HG03066 (cell line): ENCODE measurements around the gene CLVS2.

Source experiments
- ATAC-seq: cut with Tn5 transposase; IDR thresholded peaks from one replicate; pipeline ENCODE4 v1.9.1; 2021; ENCODE audit warnings: low read depth; ENCODE audit not compliant: unreplicated experiment

The CLVS2 gene

DNA sequence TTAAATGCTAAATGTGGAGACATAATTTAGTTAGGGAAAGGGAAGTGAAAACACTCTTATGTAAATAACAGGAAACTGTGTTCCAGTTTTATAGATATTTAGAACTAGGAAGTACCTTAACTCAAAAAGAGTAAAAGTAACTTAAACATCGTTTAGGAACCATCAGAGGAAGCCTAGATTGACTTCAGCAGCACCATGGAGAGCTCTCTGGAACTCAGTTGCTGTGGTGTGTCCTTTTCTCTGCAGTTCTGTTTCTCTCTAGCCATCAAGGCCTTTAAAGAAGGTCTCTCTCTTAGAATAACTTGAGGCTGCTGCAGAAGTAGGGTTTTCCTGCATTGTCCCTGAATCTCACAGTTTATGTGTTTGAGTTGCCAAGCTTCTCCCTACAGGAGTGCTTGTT, 26.9 kb downstream of the CLVS2 start:
- no peak for ATAC-seq

DNA sequence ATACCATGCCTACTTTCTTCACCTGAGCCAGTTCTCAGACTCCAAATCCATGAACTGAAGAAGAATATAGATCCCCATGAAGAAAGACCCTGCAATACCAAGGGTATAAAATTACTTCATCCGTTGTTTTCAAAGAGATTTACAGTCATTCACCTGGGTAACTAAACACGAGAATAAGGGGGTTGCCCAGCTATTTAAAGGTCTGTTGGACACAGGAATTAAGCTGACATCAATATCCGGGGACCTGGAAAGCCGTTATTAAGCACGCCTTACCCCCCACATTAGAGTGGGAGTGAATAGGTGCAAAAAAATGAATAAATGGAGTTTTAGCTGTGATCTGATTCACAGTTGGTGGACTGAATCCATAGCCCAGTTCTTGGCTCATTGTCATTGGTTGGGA, 28.9 kb downstream of the CLVS2 start:
- ATAC-seq = no peak

DNA sequence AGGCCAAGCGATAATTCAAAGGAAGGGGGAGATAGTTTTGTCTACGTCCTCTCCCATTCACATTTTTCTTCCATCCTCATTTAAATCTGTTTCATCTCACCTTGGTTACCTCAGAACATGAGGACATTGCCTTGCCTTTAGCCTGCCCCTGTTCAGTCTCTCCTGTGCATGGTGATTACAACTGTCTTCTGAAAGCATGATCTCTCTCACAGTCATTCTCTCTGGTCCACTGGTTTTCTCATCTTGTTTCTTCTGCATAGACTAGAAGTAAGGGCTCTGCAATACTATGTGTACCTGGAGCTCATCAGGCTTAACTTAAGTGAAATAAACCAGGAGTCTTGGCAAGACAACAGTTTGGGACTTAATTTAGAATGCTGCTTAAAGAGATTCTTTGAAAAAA, 31.4 kb downstream of the CLVS2 start:
- ATAC-seq = no peak

DNA sequence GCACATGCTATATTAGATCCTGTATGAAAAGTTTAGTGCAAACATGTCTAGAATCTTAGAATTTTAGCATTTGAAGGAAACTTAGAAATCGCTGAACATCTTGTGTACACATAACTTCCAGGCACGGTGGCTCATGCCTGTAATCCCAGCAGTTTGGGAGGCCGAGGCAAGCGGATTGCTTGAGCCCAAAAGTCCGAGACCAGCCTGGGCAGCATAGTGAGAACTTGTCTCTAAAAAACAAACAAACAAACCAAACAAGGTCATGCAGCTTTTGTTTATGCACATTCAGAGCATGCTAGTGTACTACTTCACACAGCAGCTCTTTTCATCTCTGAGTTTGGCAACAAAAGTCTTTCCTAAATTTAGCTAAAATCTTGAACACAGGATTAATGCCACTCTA, 32.2 kb downstream of the CLVS2 start:
- no peak for ATAC-seq

DNA sequence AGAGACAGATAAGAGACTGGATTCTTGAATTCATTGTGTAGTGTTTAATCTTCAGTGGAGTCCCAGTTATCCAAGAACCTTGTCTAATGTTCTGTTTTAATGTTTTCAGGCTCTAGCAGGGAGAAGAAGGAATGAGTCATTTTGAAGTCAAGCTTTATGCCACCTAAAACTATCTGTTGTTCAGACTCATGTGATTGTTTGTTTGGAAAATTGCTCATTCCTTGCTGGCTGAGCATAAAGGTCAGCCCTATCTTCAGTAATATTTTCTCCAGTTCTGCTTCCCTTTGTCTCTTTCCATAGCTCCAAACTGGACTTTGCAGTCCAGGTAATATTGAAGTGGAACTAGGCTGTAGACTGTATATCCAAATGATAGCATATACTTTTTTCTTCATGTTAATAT, 34.2 kb downstream of the CLVS2 start:
- ATAC-seq = no peak

DNA sequence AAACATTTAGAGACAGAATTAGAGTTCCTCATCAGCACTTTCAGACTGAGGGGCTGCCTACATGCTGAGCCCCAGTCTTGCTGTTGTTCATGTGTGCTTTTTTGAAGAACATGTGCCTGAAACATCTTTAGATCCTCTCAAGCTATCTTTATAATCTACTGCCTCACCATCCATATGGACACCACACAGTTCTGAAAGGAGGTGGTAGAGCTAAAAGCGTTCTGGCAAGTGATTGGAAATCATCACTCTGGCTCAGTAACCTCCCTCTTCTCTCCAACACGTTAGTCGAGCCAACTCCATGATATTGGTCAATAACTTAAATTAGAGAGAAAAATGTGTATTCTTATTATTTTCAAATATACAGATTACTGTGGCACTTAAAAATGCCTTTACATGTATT, 40.6 kb downstream of the CLVS2 start:
- no peak for ATAC-seq

DNA sequence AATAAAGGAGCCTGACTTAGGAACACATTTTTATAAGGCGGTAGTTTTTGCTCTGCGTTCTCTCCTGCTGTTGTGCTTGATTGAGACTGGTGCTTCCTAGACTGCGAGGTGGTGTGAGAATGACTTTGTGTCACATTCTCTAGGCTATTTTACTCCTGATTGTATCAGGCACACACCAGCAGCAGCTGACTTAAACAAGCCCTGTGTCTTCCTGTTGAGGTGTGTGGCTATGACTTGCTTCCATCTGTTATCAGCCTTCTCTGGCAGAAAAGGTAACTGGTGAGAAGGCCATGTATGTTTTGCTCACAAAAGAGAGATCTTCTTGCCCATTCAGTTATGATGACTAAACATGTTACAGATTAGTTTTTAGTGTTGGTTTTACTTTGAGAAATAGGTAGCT, 43.4 kb downstream of the CLVS2 start:
- no peak for ATAC-seq

DNA sequence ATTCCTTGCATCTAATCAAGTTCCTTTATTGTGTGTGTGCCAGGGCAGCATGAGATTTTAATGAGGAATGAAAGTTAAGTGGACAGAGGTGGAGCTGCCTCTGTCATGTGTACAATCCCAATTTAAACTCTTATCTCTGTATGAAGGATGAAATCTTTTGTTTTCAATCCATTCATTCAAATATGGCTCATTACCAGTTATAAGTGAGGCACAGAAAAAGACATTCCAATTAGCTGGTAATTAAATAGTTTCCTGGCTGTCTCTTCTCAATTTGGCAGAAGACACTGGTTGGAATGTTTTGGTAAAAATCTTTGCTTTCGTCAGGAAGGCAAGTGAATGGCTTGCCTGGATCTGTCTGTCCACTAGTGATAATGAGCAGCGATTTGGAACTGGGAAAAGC, 46.4 kb downstream of the CLVS2 start:
- ATAC-seq = no peak

DNA sequence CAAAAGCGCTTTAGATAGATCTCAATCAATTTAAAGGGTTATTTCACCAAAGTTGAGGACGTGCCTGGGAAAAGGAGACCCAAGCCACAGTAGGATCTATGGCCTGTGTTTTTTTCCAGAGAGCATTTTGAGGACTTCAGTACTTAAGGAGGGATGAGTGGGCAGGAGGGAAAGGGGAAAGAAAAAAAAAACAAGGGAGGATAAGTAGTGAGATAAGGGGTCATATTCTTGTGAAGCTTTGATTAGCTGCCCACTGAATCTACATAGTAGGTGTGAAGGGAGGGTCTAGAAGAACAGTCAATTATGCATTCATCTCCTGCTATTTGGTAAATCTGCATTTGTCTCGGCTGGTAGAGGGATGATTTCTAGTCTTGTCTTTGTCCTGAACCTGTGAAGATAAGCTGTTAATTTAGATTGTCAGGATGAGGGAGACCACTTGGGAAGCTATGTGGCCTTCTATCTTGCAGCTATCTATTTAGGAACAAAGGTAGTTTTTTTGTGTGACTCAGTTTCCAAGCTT, 48.4 kb downstream of the CLVS2 start:
- no peak for ATAC-seq

DNA sequence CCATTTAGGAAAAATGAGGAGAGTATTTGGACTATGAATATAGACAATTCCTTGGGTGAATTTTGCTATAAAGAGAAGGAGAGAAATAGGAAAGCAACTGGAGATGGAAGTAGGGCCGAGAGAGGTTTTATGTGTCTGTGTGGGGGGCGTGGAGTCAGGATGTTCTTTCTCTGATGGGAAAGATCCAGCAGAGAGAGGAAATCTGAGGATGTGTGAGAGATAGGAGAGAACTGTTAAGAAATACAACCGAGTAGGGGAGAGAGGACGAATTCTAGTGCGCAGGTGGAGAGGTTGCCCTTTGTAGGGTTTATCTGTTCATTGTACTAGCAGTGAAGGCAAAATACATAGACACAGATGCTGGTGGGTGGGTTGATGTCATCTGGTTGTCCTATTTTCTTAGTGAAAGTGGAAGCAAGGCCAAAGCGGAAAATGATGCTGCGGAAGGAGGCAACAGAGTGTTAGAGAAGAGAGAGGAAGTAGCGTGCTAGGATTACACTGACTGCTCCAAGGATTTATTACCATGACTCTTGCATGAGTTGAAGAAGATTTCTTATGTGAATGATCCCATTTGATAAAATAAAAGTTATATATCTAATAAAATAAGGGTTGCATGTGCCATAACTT, 57.7 kb downstream of the CLVS2 start:
- no peak for ATAC-seq

DNA sequence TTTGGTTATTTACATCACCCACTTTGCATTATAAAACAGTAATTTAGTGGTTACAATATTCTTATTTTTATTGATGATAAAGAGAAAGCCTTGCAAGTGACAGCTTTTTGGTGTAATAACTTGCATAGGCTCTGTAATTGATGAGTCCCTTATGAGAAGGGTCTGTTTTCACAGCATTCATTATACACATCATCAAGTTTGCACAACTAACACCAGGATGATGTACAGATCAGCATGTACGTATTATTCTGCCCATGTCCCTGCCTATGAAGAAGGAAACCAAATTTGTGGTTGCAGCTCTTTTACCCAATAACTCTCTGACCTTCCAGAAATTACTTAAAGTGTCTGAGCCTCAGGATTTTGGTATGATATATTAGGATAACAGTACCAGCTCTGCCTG, 59.2 kb downstream of the CLVS2 start:
- no peak for ATAC-seq

DNA sequence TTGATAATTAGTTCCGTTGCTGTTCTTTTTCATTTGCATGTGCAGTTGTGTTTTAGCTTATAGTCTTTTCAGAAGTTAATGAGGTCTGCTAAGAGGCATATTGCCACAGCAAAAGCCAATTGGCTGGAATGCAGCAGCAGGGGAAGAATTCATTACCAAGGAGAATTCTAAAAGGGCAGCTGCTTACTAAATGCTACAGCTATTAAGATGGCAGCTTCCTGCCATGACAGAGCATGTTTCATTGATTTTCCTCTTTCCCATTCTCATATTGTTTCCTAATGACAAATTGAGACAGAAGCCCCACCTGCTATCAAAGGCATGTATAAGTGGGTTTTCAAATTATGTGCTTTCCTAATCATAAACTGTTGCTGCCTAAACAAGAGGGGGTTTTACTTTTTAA, 66.6 kb downstream of the CLVS2 start:
- ATAC-seq = no peak

DNA sequence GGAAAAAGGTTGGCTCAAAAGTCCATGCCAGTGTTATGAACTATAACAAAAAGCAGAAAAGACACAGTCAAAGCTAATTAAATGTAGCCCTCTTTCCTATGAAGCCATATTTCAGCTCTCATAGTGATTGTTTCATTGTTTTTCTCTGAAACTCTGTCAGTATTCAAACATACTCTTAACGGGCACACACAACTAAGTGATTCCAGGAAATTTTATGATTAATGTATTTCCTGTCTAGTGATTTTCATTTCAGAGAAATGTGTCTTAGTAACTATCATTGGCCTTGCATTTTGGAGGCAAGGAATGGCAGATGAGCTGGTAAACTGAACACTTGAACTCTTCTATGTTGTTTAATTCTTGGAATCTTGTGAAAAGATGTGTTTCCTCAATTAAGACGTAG, 68.0 kb downstream of the CLVS2 start:
- ATAC-seq = no peak

DNA sequence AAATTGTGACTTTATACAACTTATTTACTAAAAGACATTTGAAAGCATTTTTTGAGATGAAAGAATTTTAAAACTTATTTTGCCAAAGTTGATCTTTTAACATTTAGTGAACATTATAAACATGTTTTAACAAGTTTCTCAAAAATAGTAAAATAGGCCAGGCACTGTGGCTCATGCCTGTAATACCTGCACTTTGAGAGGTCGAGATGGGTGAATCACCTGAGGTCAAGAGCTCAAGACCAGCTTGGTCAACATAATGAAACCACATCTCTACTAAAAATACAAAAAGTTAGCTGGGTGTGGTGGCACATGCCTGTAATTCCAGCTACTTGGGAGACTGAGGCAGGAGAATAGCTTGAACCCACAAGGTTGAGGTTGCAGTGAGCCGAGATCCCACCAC, 78.6 kb downstream of the CLVS2 start:
- ATAC-seq = no peak

DNA sequence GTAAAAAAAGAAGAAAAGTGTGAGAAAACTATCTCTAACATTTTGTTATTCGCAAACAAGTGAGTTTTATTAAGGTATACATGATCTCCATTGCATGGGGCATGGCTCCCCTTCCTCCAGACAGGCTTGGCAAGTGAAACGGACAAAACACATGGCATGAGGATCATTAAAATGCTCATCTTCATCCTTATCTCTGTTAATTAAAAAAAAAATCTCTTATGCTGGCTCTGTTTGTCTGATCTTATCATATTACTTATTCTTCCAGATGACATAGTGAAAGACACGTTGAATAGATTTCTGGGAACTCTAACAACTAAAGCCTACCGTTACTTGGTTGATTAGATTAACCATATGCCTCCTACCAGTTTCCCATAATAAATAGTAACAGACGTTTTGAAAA, 89.4 kb downstream of the CLVS2 start:
- no peak for ATAC-seq

DNA sequence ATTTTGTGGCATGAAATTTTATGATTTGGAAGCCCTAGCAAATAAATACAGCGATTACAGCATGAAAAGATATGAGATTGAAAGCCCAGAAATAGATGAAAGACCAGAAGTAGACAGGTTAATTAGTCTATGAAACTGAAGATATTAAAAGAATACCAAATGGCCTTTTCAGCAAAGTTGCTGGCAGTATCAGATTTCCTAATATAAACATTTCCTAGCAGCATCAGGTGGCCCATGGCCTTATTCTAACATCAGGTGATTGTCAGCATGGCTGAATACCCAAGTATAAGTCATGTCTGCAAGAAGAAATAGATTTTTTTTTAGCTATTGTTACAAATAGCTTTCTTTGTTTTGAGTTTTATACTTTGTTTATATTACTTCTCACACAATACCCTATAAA, 93.2 kb downstream of the CLVS2 start:
- ATAC-seq = no peak

DNA sequence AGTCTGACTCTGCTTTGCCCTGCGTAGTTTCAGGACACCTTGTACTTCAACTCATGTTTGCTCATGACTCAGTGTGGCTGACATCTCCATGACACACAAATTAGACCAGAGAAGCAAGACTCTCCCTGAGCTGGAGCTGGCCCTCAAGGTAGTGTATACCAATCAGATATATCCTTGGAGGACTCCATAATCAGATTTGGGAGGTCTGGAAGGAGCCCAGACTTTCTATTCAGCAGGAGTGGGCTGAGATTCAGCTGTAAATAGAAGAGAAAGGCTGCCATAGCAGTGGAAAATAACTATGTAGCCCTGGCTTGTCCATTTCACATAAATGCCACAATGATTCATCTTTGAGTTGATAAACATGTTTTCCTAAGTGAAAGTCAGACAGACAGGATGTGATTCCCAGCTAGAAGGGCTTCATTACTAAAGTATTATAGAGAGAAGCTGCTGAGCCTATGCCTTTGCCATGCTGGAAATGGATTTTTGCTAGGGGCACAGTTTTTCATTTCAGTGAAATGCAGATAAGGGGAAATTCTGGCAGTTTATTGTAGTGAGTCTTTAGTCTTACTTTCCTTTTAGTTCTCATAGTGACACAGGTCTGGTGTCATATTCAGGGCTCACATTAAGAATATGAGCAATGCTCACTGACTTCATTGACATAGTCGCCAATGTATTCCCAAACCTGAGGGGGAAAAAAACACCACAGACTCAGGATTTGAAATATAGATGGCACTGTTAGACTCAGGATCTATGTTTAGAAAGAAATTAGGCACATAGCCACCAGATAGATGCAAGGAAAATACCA, 95.3 kb downstream of the CLVS2 start:
- no peak for ATAC-seq

DNA sequence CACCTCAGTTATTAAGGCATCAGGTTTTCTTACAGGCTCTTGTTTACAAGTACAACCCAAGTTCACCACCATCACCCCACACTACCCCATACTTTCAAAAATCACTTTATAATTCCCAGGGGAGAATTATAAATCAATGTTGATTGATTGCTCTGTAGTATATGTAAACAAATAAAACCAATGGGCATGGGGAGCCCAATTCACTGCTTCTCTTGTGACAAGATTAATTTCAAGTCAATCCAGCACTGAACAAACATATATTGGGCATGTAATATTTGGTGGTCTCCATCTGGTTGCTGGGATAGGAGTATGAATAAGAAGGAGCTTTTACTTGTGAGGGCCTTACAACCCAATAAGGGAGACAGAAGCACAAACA, 95.8 kb downstream of the CLVS2 start:
- ATAC-seq = no peak

DNA sequence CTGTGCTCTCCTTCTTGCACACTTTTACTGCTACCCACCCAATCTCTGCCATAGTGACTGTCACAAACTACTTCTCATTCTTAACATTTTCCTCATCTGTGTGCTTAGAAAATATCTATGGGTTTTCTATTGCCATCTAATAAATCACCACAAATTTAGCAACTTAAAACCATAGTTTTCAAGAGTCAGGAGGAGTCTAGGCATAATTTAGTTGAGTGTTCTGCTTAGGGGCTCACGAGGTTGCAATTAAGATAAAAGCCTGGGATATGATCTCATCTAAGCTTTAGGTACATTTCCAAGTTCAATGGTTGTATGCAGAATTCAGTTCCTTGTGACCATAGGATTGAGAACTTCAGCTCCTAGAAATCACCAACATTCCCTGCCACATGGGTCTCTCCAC, 98.8 kb downstream of the CLVS2 start:
- no peak for ATAC-seq

DNA sequence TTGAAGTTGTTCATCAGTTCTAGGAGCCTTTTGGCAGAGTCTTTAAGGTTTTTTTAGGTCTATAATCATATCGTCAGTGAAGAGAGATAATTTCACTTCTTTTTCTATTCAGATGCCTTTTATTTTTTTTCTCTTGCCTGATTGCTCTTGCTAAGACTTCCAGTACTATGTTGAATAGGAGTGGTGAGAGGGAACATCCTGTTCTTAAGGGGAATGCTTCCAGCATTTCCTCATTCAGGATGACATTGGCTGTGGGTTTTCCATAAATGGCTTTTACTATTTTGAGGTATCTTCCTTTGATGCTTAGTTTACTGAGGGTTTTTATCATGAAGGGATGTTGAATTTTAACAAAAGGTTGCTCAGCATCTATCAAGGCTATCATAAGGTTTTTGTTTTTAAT, 109.5 kb downstream of the CLVS2 start:
- no peak for ATAC-seq

DNA sequence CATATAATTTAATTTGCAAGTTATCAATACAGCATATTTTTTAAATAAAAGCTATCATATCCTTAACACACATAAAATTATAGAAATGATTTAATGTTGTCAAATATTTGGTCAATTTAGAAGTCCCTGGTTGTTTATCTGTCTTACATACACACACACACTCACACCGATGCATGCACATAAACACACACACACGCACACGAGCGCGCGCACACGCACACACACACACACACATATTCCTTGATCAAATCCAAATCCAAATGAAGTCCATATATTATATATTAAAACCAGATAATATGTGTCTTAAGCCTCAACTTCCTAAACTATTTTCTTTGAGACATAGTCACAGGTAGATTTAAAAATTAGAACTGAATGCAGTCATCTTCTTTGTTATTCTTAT, 120.3 kb downstream of the CLVS2 start:
- no peak for ATAC-seq

DNA sequence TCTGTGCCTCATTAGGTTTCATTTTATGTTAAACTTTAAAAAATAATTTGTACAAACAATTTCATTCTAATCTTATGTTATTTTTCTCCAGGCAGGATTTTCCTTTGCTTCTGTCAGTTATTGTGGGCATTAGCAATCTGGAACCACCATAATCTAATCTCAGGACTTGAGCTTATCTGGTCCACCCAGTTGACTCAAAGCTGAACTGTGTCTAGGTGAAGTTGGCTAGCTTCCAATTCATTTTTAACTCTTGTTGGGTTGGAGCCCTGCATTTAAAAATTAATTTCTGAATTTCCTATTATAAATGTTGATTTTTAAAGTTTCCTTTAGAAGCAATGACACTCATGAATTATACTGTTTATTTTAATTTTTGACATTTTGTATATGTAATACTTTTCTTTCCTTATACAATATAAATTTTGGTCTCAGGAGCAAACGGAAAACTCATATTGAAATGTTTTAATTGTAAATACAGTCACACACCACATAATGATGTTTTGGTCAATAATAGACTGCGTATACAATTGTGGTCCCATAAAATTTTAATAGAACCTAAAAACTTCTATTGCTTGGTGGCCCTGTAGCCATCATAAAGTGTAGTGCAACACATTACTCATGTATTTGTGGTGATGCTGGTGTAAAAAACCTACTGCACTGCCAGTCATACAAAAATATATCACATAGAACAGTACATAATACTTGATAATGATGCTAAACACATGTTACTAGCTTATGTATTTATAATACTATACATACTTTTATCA, 121.3 kb downstream of the CLVS2 start:
- no peak for ATAC-seq
